ENCODE results near the gene FMN2.

FMN2 gene

GRCh38 chr1:240426051-240426450, 334.4 kb downstream of the FMN2 start:
- DNase-seq (ENCODE audit: low spot score): no peak

DNA sequence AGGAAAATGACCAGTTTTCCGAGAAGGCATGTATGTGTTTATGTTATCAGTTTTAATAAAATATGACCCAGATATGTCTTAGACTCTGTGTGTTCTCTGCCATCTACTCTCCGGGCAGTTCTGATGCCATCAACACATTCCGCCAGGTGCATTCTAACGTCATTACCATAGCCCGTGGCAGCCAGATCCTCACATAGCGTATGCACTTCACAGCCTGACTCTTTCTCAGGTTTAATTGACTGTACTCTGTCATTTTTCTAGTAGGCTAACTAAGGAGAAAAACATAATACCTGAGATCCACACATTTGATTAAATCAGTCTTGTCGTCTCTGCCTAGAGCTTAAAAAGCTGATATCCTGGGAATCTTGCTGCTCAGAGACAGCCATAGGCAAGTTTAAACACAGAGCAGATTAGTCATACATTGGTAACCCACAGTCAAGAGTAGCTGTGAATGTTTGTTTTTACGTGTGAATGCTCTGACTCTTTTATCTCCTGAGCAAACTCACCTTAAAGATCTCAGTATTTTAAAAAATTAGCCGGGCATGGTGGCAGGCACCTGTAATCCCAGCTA, 344.4 kb downstream of the FMN2 start:
- no peak for DNase-seq (ENCODE audit: low spot score)

GRCh38 chr1:240441669-240442068, 350.0 kb downstream of the FMN2 start:
- DNase-seq (ENCODE audit: low spot score): no peak

DNA sequence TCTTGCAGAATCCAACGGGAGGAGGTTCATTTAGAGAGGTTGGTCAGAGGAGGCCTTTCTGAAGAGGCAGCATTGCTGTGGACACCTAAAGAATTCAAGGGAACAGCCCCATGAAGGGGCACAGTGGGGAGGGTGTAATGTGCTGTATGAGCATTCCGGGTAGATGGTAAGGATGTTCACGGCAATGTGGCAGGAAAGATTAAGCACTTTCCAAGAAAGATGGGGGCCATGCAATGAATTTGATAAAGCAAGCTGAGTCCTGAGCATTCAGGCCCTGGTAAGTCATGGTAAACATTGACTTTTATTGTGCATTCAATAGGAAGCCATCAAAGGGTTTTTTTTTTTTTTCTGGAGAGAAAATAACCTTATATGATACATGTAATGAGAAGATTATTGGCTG, 353.7 kb downstream of the FMN2 start:
- no peak for DNase-seq (ENCODE audit: low spot score)

- no peak for DNase-seq (ENCODE audit: low spot score)
Measured at GRCh38 chr1:240455228-240455821, 363.6 kb downstream of the FMN2 start.

GRCh38 chr1:240457203-240457602, 365.5 kb downstream of the FMN2 start:
- DNase-seq (ENCODE audit: low spot score): no peak

GRCh38 chr1:240462277-240462676, 370.6 kb downstream of the FMN2 start:
- no peak for DNase-seq (ENCODE audit: low spot score)

DNA sequence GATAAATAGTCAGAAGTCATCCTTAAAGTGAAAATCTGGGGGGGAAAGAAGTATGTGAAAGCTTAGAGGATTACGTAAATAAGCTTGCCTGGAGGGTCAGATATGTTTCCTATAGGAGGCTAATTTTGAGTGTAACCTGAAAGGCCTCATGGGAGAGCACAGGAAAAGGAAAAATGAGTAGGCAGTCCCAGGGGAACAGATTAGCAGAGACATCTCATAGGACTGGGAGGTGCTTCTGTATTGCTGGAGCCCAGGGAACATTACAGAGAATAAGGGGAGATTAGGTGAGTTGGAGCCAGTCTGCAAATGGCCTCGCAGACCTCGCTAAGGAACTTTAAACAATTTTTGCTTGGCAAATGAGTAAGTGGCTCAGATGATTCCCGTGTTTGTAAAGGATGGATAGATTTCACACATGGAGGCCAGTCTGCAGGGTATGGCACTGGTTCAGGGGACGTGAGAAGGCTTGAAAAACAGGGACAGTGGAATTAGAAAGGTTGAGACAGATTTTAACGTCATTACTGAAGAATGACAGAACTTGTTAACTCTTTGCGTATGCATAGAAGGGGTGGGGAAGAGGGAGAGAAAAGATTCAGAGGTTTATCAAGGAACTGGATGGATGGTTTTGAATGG, 371.2 kb downstream of the FMN2 start:
- DNase-seq (ENCODE audit: low spot score): no peak

- DNase-seq (ENCODE audit: low spot score): no peak
Measured at GRCh38 chr1:240464099-240464498, 372.4 kb downstream of the FMN2 start.

DNA sequence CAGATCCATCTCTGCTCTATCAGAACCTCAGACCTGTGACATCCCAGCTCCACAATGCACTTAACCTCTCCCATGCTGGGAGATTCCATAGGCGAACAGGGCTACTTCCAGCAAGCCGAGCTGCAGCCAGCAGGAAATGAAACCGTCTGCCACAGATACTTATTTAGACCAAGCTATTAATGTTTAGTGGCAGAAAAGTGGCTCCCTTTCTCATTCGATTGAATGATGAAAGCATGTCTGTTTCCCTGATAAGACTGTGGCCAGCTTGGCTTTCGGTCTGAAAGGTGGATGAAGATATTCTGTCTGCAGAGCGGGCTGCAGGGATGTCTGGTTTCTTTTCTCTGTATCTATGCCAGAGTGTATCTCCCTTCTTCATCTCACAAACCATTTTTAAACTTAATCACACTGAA, 373.9 kb downstream of the FMN2 start:
- no peak for DNase-seq (ENCODE audit: low spot score)

GRCh38 chr1:240466509-240466908, 374.8 kb downstream of the FMN2 start:
- DNase-seq (ENCODE audit: low spot score): no peak

- DNase-seq (ENCODE audit: low spot score): no peak
Measured at GRCh38 chr1:240467895-240468294, 376.2 kb downstream of the FMN2 start.

DNA sequence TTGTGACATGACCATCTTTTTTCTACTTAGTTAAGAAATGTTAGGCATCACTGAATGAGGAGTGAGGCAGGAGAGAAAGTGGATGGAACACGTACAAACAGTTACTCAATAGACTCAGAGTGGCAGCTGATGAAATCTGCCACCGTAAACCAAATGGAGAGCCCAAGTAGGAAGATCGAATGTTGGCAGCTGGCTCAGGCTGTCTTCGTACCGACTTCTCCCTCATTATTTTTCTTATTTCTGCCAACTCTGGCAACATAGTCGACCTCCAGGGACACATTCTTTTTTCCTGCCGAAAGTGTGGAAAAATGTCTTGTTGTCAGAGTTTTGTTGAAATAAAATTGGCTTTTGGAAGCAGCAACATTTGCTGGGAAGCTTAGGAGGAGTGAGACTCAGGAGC, 377.0 kb downstream of the FMN2 start:
- no peak for DNase-seq (ENCODE audit: low spot score)

DNA sequence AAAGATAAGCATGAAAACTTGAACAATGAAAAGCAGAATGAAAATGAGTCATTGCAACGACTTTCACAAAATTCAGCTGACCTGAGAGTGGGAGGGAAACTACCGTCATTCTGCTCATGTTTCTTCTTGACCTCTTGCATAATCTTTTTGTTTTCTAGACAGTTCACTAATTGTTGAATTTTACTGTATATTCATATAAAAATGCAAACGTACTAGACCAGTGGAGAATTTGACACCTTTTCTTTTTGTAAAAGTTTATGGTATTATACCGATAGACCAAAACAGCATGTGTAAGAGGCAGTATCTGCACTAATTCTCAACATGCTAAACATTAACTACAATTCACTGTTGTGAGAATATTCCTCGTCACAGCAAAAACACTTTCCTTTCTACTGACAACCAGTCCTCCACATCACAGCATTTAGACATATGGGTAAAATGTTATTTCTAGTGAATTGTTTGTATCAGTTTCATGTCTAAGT, 382.5 kb downstream of the FMN2 start:
- no peak for DNase-seq (ENCODE audit: low spot score)

DNA sequence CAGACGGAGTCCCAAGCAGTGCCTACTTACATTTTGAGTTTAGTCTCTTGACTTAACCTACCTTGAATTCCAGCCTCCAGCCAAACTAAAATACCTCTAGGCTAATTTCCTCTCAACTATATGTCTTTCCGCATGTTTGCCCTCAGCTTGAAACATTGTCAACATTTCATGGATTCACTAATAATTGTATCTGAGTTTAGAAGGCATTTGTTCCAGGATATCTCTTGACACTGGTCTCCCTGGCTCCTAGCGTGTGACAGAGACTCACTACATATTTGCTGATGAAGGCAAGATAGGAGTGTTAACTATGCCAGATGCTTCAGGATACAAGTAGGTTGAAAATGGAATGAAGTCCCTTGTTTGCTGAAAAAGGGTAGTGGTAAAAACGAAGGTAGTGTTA, 384.1 kb downstream of the FMN2 start:
- DNase-seq (ENCODE audit: low spot score): no peak

DNA sequence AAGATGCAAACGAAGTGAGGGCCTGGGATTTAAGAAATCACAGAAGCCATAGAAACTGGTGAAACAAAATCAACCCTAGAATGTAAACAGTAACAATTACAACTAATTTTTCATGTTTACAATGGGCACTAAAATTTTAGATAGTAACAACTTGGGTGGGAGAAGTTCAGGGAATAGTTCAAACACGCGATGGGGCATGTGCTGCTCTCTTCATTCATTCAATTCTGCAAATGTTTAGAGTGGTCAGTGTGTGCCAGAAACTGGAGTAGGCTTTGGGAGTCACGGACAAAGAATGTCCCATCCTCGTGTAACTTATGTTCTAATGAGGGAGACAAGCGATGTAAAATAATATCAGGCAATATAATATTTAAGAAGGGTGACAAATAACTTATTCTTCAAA, 386.9 kb downstream of the FMN2 start:
- no peak for DNase-seq (ENCODE audit: low spot score)

- DNase-seq (ENCODE audit: low spot score): no peak
Measured at GRCh38 chr1:240484804-240485443, 393.2 kb downstream of the FMN2 start.

DNA sequence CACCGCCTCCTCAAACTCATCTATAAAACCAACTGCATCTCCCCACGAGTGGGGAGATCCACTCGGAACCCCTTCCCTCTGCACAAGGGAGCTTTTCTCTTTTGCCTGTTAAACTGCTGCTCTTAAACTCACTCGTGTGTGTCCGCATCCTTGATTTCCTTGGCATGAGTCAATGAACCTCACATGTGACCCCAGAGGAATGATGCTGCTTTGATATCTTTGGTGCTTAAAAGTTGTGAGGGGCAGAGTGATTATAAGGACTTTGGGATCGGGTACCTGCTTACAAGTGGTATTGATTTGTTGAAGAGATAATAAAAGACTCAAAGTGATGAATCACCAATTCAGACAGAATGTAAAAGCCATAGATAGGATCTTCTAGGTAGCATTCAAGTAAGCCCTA, 394.9 kb downstream of the FMN2 start:
- DNase-seq (ENCODE audit: low spot score): no peak

GRCh38 chr1:240487493-240487892, 395.8 kb downstream of the FMN2 start:
- no peak for DNase-seq (ENCODE audit: low spot score)

DNA sequence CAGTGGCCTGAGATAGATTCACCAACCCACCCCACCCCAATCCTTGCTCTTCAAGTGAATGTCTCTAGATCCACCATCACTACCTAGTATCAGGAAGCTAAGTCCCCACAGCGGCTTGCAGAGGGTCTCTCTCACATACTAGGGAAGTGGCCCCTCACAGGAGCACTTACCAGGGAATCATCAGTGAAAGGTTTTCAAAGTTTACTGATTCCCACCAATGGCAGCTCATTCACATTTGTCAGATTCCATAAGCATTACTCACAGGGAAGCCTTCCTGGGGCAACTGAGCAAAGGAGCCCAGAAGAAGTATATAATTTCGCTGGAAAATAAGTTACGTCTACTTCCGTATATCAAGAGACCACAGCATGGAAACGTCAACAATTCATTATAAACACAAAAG, 399.5 kb downstream of the FMN2 start:
- peak; percentile 71 for DNase-seq (ENCODE audit: low spot score)

DNA sequence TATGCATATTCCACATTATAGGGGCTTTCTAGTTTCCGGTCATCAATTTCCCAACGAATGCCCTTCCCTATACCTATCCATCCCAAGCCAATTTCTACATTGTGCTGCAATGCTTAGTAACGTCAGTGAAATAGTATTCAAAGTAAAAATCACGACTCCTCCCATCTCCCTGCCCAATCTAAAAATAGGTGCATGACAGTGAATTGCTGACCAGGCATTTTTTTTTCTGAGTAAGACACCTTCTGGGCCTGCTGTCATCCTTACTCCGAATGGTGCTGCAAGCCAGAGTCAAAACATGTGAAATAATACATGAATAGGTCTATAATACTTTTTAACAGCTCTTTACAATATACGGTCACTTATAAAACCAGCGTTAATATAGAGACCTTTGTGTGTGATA, 400.1 kb downstream of the FMN2 start:
- DNase-seq (ENCODE audit: low spot score): no peak

DNA sequence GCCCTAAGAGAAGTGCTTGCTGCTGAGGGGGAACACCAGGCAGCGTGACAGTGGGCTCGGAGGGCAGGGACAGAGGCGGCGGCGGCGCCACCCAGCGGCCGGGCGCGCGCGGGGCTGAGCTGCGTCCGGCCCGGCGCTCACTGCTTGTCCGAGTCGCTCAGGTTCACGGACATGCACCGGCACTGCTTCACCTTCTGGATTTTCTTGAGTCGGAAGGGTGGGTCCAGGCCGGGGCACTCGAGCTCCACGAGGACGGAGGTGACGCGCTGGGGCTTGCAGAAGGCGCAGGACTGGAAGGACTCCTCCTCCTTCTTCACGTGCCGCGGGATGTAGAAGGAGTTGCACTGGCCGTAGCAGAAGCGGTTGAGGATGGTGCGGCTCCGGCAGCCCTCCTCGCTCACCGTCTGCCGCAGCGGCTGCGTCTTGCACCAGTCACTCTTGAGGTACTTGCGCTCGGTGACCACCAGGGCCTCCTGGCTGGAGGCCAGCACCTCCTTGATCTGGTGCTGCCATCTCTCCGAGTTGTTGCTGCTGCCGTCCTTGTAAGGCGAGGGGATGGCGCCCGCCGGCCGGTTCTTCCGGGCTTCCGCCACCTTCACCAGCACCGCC, 401.3 kb downstream of the FMN2 start:
- no peak for DNase-seq (ENCODE audit: low spot score)

GRCh38 chr1:240495601-240496000, 403.9 kb downstream of the FMN2 start:
- no peak for DNase-seq (ENCODE audit: low spot score)
